GM21360 (cell line): ENCODE results near the gene MAGEA3.
"Not testable (repeated sequence)": the region's sequence is repeated elsewhere in the genome, so short reads cannot be mapped to it uniquely, and the experiment has no call there.

Source experiments
- ATAC-seq: cut with Tn5 transposase; IDR thresholded peaks from one replicate; pipeline ENCODE4 v1.9.1; 2021; ENCODE audit warnings: mild to moderate bottlenecking, moderate library complexity; ENCODE audit not compliant: unreplicated experiment

The MAGEA3 gene, protein sequence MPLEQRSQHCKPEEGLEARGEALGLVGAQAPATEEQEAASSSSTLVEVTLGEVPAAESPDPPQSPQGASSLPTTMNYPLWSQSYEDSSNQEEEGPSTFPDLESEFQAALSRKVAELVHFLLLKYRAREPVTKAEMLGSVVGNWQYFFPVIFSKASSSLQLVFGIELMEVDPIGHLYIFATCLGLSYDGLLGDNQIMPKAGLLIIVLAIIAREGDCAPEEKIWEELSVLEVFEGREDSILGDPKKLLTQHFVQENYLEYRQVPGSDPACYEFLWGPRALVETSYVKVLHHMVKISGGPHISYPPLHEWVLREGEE

DNA sequence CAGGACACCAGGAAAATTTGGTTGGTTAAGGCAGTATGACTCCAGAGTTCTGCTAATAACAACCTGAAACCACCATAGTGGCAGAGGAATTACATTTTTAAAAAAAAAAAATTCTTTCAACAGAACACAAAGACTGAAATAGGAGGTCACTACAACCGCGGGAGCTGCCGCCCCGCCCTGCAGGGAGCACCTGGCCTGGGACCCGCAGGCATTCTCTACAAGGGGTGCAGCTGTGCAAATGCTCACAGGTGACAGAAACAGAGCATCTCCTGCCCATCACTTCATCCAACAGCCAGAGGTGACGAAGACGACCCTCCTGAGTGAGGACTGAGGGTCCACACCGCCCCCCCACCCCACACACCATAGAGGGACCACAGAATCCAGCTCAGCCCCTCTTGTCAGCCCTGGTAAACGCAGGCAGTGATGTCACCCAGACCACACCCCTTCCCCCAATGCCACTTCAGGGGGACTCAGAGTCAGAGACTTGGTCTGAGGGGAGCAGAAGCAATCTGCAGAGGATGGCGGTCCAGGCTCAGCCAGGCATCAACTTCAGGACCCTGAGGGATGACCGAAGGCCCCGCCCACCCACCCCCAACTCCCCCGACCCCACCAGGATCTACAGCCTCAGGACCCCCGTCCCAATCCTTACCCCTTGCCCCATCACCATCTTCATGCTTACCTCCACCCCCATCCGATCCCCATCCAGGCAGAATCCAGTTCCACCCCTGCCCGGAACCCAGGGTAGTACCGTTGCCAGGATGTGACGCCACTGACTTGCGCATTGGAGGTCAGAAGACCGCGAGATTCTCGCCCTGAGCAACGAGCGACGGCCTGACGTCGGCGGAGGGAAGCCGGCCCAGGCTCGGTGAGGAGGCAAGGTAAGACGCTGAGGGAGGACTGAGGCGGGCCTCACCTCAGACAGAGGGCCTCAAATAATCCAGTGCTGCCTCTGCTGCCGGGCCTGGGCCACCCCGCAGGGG lies at the start of gene MAGEA3:
Gene MAGEA3, plus strand, starts transcription at position 843 of the 980 bp plus-strand sequence. CDS start 2,039 bp downstream, outside the sequence.
- not testable (repeated sequence) for ATAC-seq

GRCh38 chrX:152652060-152652459 lies 46.5 kb upstream of the MAGEA3 start:
- no peak for ATAC-seq

- no peak for ATAC-seq
Observed at GRCh38 chrX:152652467-152652866, 46.1 kb upstream of the MAGEA3 start.

GRCh38 chrX:152656087-152656486 lies 42.5 kb upstream of the MAGEA3 start:
- no peak for ATAC-seq

DNA sequence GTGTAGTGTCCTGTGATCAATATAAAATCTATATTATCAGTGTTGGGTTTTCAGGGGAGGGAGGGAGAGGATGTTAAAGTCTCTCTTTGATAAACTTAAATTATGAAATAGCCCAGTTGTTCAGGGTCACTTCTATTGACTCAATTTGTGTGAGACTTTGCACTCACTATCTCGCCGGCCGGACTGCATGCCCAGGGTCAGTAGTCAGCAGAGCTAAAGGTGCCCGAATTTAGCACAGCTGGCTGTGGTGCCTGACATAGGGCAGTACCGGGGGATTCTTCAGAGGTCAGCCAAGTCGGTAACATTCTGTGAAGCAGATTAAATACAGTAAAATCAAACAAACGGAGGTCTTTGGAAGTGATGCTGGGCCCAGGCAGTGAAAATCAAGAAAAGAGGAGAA lies 41.7 kb upstream of the MAGEA3 start:
- ATAC-seq = no peak

DNA sequence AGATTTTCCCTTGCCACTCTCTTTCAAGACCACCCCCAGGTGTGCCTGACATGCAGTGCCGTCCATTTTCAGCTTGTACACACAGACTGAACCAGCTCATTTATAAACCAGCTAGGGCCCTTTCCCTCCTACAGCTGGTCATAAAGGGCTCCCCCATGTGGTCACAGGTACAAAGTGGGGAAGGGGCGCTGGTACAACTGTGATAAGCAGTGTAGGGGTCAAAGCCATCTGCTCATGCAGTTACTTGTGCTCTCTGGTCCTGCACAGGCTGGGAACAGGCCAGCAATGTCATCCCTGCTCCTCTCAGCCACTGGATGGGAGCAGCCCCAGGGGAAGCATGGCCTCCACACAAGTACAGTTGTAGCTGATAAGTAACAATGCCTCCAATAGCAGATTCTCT lies 40.3 kb upstream of the MAGEA3 start:
- ATAC-seq = no peak

DNA sequence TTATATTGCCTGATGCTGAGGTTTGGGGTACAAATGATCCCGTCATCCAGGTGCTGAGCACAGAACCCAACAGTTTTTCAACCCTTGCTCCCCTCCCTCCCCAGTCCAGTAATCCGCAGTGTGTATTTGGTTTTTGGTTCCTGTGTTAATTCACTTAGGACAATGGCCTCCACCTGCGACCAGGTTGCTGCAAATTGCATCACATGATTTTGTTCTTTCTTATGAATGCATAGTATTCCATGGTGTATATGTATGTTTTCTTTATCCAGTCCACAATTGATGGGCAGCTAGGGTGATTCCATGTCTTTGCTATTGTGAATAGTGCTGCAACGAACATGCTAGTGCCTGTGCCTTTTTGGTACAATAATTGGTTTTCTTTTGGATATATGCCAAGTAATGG lies 35.5 kb upstream of the MAGEA3 start:
- ATAC-seq = no peak

DNA sequence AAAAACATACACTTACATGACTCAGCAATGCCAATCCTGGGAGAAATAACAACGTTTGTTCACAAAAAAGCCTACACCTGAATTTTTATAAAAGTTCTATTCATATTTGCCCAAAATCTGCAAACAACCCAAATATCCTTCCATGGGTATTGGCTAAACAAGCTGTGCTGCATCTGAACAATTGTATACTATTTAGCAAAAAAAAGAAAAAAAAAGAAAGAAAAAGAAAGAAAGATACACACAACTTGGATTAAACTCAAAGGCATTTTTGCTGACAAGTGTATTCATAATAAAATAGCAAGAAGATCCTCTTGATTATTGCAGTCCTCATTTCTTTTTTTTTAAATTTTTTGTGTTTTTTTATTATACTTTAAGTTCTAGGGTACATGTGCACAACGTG lies 24.5 kb upstream of the MAGEA3 start:
- ATAC-seq = no peak

DNA sequence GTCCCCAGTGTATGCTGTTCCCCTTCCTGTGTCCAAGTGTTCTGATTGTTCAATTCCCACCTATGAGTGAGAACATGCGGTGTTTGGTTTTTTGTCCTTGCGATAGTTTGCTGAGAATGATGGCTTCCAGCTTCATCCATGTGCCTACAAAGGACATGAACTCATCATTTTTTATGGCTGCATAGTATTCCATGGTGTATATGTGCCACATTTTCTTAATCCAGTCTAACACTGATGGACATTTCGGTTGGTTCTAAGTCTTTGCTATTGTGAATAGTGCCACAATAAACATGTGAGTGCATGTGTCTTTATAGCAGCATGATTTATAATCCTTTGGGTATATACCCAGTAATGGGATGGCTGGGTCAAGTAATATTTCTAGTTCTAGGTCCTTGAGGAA lies 23.9 kb upstream of the MAGEA3 start:
- not testable (repeated sequence) for ATAC-seq

DNA sequence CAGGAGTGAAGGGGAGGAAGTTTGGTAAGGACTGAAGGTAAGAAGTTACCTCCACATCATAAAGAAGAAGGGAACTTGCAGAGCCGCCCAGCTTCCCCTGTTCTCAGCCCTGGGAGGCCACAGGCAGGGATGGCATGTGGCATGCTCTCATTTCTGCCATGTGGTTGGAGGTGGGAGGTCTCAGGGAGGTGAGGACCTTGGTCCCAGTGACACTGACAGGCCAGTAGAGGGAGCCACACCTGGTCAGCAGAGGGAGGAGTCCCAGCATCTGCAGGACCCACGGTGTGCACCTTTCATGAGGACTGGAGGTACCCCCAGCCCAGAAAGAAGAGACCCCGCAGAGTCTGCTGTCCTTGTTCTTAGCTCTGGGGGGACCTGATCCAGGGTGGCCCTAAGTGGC lies 17.6 kb upstream of the MAGEA3 start:
- peak; percentile 89 for ATAC-seq

DNA sequence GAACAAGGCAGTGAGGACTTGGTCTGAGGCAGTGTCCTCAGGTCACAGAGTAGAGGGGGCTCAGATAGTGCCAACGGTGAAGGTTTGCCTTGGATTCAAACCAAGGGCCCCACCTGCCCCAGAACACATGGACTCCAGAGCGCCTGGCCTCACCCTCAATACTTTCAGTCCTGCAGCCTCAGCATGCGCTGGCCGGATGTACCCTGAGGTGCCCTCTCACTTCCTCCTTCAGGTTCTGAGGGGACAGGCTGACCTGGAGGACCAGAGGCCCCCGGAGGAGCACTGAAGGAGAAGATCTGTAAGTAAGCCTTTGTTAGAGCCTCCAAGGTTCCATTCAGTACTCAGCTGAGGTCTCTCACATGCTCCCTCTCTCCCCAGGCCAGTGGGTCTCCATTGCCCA lies 1.8 kb downstream of the MAGEA3 start:
- ATAC-seq = not testable (repeated sequence)

DNA sequence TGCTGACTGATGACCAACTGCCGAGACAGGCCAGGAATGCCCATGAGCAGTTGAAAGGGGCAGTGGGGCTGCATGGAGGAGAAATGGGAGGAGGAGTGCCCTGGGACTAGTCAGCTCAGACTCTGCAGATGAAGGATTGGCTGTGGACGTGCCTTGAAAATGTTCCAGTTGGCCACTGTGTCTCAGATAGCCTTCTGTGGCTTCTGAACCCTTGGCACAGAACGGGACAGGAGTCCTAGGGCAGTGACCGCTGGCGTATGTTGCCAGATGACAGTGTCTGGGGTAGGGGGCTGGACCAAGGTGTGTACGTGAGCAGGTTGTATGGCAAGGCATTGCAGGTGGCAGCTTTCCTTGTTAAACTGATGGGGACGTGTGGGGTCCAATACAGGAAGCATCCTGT lies 7.9 kb downstream of the MAGEA3 start:
- ATAC-seq = not testable (repeated sequence)

GRCh38 chrX:152709173-152709572 lies 10.6 kb downstream of the MAGEA3 start, which contains the start of gene CSAG2:
CSAG2 (minus strand) TSS chrX:152709273; CDS start chrX:152709112, 161 bp downstream.
- ATAC-seq = not testable (repeated sequence)

DNA sequence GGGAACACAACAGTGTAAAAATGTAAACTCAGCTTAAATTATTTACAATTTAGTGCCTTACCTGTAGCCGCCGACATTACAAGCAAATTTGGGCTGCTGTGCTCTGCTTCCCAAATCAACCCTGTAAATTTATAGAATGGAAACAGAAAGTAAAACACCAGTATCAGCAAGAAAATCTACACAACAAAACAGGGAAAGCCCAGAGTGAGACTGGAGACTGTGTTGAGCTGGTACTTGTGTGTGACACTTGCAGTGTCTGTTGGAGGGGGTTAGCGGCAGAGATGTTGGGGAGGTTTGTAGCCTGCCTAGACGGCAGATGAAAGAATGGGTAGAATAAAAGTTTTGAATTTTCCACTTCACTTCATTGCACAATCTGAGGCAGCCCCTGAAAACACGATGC lies 14.6 kb downstream of the MAGEA3 start:
- ATAC-seq = not testable (repeated sequence)

GRCh38 chrX:152713815-152714787 lies 15.5 kb downstream of the MAGEA3 start, which contains the start of gene MAGEA2B:
MAGEA2B (plus strand) TSS chrX:152714628; CDS start chrX:152717107, 2,479 bp downstream.
- ATAC-seq = not testable (repeated sequence)

- no peak for ATAC-seq
Observed at GRCh38 chrX:152725409-152725808, 26.8 kb downstream of the MAGEA3 start.

- ATAC-seq = no peak
Observed at GRCh38 chrX:152733261-152733975, 34.8 kb downstream of the MAGEA3 start, which contains the start of the genes CSAG1 and MAGEA12. CSAG1 (minus strand) TSS chrX:152733721; CDS start chrX:152732460, 1,261 bp downstream. MAGEA12 (plus strand) TSS chrX:152733757; CDS start chrX:152736162, 2,405 bp downstream.

DNA sequence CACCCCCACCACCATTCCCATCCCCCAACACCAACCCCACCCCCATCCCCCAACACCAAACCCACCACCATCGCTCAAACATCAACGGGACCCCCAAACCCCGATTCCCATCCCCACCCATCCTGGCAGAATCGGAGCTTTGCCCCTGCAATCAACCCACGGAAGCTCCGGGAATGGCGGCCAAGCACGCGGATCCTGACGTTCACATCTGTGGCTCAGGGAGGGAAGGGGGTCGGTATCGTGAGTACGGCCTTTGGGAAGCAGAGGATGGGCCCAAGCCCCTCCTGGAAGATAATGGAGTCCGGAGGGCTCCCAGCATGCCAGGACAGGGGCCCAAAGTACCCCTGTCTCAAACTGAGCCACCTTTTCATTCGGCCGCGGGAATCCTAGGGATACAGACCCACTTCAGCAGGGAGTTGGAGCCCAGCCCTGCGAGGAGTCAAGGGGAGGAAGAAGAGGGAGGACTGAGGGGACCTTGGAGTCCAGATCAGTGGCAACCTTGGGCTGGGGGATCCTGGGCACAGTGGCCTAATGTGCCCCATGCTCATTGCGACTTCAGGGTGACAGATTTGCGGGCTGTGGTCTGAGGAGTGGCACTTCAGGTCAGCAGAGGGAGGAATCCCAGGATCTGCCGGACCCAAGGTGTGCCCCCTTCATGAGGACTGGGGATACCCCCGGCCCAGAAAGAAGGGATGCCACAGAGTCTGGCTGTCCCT lies 35.7 kb downstream of the MAGEA3 start:
- ATAC-seq = not testable (repeated sequence)

- no peak for ATAC-seq
Observed at GRCh38 chrX:152735101-152735500, 36.5 kb downstream of the MAGEA3 start.
